BLaER1 treated with 17β-estradiol and CSF1 and Interleukin-3, amounts not matched to agents 10 nM and 100 nM (cell line): ENCODE results near the gene AP1M1.

Experiments used
- H3K27ac ChIP-seq, 11 experiments: shearing (Covaris generic); formaldehyde crosslinking; 2 replicates each; pipeline ENCODE4 v1.8.1; 2022
- H3K27me3 ChIP-seq, 11 experiments: shearing (Covaris generic); formaldehyde crosslinking; 2 replicates each; pipeline ENCODE4 v1.8.1; 2022
- H3K36me3 ChIP-seq, 11 experiments: shearing (Covaris generic); formaldehyde crosslinking; 2 replicates each; pipeline ENCODE4 v1.8.1; 2022
- H3K4me1 ChIP-seq, 10 experiments: shearing (Covaris generic); formaldehyde crosslinking; 2 replicates each; pipeline ENCODE4 v1.8.1; 2022
- H3K4me2 ChIP-seq, 11 experiments: shearing (Covaris generic); formaldehyde crosslinking; 2 replicates each; pipeline ENCODE4 v1.8.1; 2022
- H3K4me3 ChIP-seq, 10 experiments: shearing (Covaris generic); formaldehyde crosslinking; 2 replicates each; pipeline ENCODE4 v1.8.1; 2022
- H3K9ac ChIP-seq, 11 experiments: shearing (Covaris generic); formaldehyde crosslinking; 2 replicates each; pipeline ENCODE4 v1.8.1; 2022
- H3K9me3 ChIP-seq, 11 experiments: shearing (Covaris generic); formaldehyde crosslinking; replicated peaks in 1 of 11; 2 replicates each; pipeline ENCODE4 v1.8.1; 2022
- H4K20me1 ChIP-seq, 11 experiments: shearing (Covaris generic); formaldehyde crosslinking; 2 replicates each; pipeline ENCODE4 v1.8.1; 2022
- Cebpa-rat ChIP-seq, 11 experiments: shearing (Covaris generic); IDR thresholded peaks; 2 replicates each; pipeline ENCODE4 v1.8.1; 2022

Gene AP1M1

GRCh38 chr19:16218851-16219250 is 21.1 kb downstream of the AP1M1 start:
- Histone ChIP-seq H3K27ac (no peak overlapping the region), H3K36me3 (peaks cover 95 to 98% (median 97%) of the 10 kb centered on the region in 11 experiments), H3K9me3 (peaks cover 50 to 62% (median 56%) of the 10 kb centered on the region in 11 experiments), H3K27me3 (no peaks in the 10 kb centered on the region), H4K20me1 (peaks cover 5 to 34% (median 26%) of the 10 kb centered on the region in 11 experiments; a peak in 20 of 22 replicates), H3K4me2 (no peak overlapping the region), H3K9ac (no peak overlapping the region), H3K4me1 (peaks cover 4 to 14% (median 10%) of the 10 kb centered on the region in 10 experiments; a peak in 19 of 20 replicates), H3K4me3 (no peak overlapping the region)
- no peak for TF ChIP-seq Cebpa-rat (IDR thresholded peaks at IDR 0.05)

GRCh38 chr19:16222806-16223205 is 25.1 kb downstream of the AP1M1 start:
- H3K27me3 ChIP-seq, result no peaks in the 10 kb centered on the region
- no peak for TF ChIP-seq Cebpa-rat (IDR thresholded peaks at IDR 0.05)
- peaks cover 44 to 53% (median 49%) of the 10 kb centered on the region in 11 experiments for H3K9me3 ChIP-seq
- peaks cover 97 to 100% (median 100%) of the 10 kb centered on the region in 11 experiments for H3K36me3 ChIP-seq
- no peak overlapping the region for H3K27ac ChIP-seq
- peak overlapping the region in 5 of 11 experiments; percentile 52 to 81 (median 76); a peak in 5 of 22 replicates for H3K4me2 ChIP-seq
- peaks cover 8 to 55% (median 43%) of the 10 kb centered on the region in 11 experiments; a peak in 20 of 22 replicates for H4K20me1 ChIP-seq
- peaks cover 8 to 26% (median 22%) of the 10 kb centered on the region in 10 experiments; a peak in 19 of 20 replicates for H3K4me1 ChIP-seq
- no peak overlapping the region for H3K4me3 ChIP-seq
- no peak overlapping the region; a peak in 1 of 22 replicates for H3K9ac ChIP-seq

DNA sequence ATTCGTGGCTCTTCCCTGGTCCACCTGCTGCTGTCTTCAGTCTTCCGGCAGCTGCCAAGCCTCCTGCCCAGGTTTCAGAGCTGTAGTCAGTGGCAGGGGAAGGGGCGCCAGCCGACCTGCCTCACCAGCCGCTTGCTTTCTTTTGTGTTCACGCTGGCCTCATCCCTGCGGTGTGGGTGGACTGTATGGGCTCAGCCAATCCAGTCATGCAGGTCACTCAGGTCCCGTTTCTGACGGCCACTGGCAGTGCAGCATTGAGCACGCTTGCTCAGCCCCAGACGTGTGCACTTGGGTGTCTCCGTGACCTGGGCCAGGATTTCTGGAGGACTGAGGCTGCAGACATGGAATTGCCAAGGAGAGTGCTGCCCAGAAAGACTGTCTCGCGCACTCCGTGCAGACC is 26.0 kb downstream of the AP1M1 start:
- peaks cover 13 to 26% (median 22%) of the 10 kb centered on the region in 10 experiments; a peak in 19 of 20 replicates for H3K4me1 ChIP-seq
- H3K9me3 ChIP-seq, result peaks cover 38 to 43% (median 40%) of the 10 kb centered on the region in 11 experiments
- TF ChIP-seq Cebpa-rat (IDR thresholded peaks at IDR 0.05), result no peak
- H3K27ac ChIP-seq, result peak overlapping the region in 3 of 11 experiments; percentile 4 to 48 (median 17); a peak in 2 of 22 replicates
- no peak overlapping the region for H3K4me3 ChIP-seq
- no peaks in the 10 kb centered on the region for H3K27me3 ChIP-seq
- peaks cover 97 to 100% (median 100%) of the 10 kb centered on the region in 11 experiments for H3K36me3 ChIP-seq
- peak overlapping the region in 7 of 11 experiments; percentile 14 to 59 (median 44); a peak in 8 of 22 replicates for H3K9ac ChIP-seq
- peak overlapping the region in 10 of 11 experiments; percentile 11 to 87 (median 74); a peak in 18 of 22 replicates for H3K4me2 ChIP-seq
- H4K20me1 ChIP-seq, result peaks cover 8 to 59% (median 40%) of the 10 kb centered on the region in 11 experiments; a peak in 21 of 22 replicates

- peaks cover 8 to 66% (median 40%) of the 10 kb centered on the region in 11 experiments; a peak in 21 of 22 replicates for H4K20me1 ChIP-seq
- H3K27me3 ChIP-seq, result no peaks in the 10 kb centered on the region
- peaks cover 31 to 36% (median 34%) of the 10 kb centered on the region in 11 experiments for H3K9me3 ChIP-seq
- H3K4me1 ChIP-seq, result peaks cover 17 to 26% (median 23%) of the 10 kb centered on the region in 10 experiments
- peak overlapping the region in 5 of 11 experiments; percentile 4 to 48 (median 16); a peak in 6 of 22 replicates for H3K27ac ChIP-seq
- H3K4me3 ChIP-seq, result no peak overlapping the region
- H3K4me2 ChIP-seq, result peak overlapping the region in 9 of 11 experiments; percentile 11 to 87 (median 76); a peak in 16 of 22 replicates
- no peak for TF ChIP-seq Cebpa-rat (IDR thresholded peaks at IDR 0.05)
- peaks cover 97 to 100% (median 100%) of the 10 kb centered on the region in 11 experiments for H3K36me3 ChIP-seq
- peak overlapping the region in 7 of 11 experiments; percentile 14 to 59 (median 44); a peak in 11 of 22 replicates for H3K9ac ChIP-seq
Observed at GRCh38 chr19:16224293-16225045, 26.8 kb downstream of the AP1M1 start.

DNA sequence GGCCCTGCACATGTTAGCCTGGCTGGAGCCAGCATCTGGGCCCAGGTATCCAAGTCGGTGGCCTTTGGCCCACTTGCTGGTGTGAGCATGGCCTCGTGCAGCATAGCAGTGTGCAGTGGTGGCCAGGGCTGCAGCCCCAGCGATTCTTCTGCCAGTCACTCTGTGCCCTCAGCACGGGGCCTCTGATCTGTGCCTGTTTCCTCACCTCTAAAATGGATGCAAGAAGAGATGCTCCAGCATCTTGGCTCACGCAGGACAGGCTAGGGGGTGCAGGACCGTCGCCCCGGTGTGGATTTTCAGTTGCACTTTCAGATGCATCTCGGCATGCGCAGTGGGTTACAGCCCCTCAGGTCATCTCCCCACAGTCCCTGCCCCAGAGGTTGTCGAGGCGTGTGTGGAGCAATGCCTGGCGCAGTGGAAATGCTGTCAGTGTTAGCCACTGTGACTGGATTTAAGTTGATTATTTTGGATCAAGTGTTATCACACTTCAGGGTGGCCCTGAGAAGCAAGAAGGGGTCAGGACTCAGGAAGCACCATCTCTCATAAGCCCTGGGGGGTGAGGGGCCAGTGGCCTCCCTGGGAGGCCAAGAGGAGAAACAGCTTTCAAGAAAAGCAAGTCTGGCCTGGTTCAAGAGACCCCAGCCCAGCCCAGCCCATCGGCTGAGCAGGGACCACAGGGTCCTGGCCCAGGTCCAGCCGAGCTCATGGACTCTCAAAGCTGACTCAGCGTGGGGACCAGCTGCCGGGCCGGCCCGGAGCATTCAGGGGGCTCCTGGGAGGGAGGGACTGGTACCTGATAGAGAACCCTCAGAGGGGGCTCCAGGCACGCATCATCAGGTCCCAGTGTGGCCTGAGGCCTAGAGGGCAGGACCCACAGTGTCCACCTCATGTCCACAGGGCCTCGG is 27.8 kb downstream of the AP1M1 start:
- no peak for TF ChIP-seq Cebpa-rat (IDR thresholded peaks at IDR 0.05)
- Histone ChIP-seq H4K20me1 (peaks cover 8 to 70% (median 40%) of the 10 kb centered on the region in 11 experiments; a peak in 21 of 22 replicates), H3K27me3 (no peaks in the 10 kb centered on the region), H3K4me1 (peaks cover 17 to 27% (median 25%) of the 10 kb centered on the region in 10 experiments), H3K9me3 (peaks cover 20 to 26% (median 23%) of the 10 kb centered on the region in 11 experiments), H3K4me2 (no peak overlapping the region), H3K9ac (0 out of 22 replicates have a peak overlapping the region, but pooled peaks of 1 of the 11 experiments have one; percentile 59), H3K27ac (peak overlapping the region in 1 of 11 experiments; percentile 31; a peak in 1 of 22 replicates), H3K4me3 (no peak overlapping the region), H3K36me3 (peaks cover 97 to 100% (median 100%) of the 10 kb centered on the region in 11 experiments)

DNA sequence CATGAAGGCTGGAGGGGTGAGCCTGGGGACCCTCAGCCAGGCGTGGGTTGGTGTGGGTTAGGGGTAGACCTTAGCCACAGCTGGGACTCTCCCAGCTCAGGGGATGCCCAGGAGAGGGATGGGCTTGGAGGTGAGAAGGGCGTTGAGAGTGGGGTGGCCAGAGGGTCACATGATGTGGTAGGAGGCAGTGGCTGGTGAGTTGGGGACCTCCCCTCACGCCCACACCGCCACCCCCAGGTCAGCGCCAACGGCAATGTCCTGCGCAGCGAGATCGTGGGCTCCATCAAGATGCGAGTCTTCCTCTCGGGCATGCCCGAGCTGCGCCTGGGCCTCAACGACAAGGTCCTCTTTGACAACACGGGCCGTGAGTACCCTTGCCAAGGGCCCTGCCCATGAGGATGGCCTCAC is 28.5 kb downstream of the AP1M1 start:
- no peak overlapping the region for H3K4me2 ChIP-seq
- peaks cover 94 to 99% (median 97%) of the 10 kb centered on the region in 11 experiments for H3K36me3 ChIP-seq
- no peaks in the 10 kb centered on the region for H3K27me3 ChIP-seq
- H3K4me1 ChIP-seq, result peaks cover 17 to 27% (median 25%) of the 10 kb centered on the region in 10 experiments
- TF ChIP-seq Cebpa-rat (IDR thresholded peaks at IDR 0.05), result no peak
- peaks cover 14 to 19% (median 16%) of the 10 kb centered on the region in 11 experiments for H3K9me3 ChIP-seq
- H3K9ac ChIP-seq, result no peak overlapping the region
- H3K4me3 ChIP-seq, result no peak overlapping the region
- peak overlapping the region in 1 of 11 experiments; percentile 31; a peak in 1 of 22 replicates for H3K27ac ChIP-seq
- peaks cover 8 to 70% (median 40%) of the 10 kb centered on the region in 11 experiments; a peak in 21 of 22 replicates for H4K20me1 ChIP-seq

DNA sequence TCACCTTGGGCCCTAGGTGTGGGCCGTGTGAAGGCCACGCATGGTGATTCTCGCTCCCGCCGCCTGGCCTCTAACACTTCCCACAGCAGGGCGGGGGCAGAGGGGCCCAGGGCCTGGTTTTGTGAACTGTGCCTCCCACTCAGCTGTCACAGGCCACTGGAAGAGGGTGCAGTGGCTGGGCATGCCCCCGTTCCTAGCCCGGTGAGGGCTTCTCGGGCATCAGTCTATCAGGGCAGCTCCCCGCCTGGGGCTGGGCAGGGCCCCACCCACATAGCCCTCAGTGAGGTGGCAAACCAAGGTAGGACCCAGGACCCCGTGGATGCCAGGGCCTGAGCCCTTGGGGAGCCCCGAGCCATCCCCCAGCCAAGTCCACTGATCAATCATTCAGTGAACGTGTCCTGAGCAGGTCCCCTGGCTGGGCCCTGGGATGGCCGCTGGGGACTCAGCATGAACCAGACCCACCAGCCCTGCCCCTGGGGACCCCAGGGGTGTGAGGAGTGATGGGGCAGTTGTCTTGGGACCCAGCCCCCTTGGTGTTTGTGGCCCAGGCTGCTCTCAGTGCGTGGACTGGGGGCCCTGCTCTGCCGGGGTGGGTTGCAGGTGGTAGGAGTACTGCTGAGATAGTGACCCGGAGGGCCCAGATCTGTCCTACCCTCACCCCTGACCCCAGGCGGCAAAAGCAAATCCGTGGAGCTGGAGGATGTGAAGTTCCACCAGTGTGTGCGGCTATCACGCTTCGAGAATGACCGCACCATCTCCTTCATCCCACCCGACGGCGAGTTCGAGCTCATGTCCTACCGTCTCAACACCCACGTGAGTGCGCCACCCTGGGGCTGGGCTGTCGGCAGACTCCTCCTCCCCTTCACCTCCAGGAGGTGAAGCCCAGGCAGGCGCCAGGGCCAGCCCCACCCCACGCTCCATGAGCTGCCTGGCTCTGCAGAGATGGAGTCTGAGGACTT is 29.4 kb downstream of the AP1M1 start:
- no peaks in the 10 kb centered on the region for H3K27me3 ChIP-seq
- peak overlapping the region in 1 of 11 experiments; percentile 37; a peak in 2 of 22 replicates for H3K9ac ChIP-seq
- TF ChIP-seq Cebpa-rat (IDR thresholded peaks at IDR 0.05), result no peak
- no peak overlapping the region for H3K4me2 ChIP-seq
- H3K9me3 ChIP-seq, result peaks cover 4 to 9% (median 7%) of the 10 kb centered on the region in 11 experiments; a peak in 21 of 22 replicates
- H3K4me1 ChIP-seq, result peaks cover 17 to 27% (median 25%) of the 10 kb centered on the region in 10 experiments
- peaks cover 8 to 78% (median 40%) of the 10 kb centered on the region in 11 experiments; a peak in 21 of 22 replicates for H4K20me1 ChIP-seq
- H3K36me3 ChIP-seq, result peaks cover 94 to 99% (median 95%) of the 10 kb centered on the region in 11 experiments
- H3K4me3 ChIP-seq, result no peak overlapping the region
- H3K27ac ChIP-seq, result peak overlapping the region in 1 of 11 experiments; percentile 31; a peak in 1 of 22 replicates
